Trophoblast cell (in vitro differentiated cells and primary cell): Measurements from ENCODE around the gene DCDC2C.

Experiments used
- DNase-seq, 2 donors: peaks; one replicate each; pipeline ENCODE4 v3.0.0-alpha.2; 2016
- H2AFZ ChIP-seq: 2 replicates; pipeline ENCODE4 v1.6.1; 2013; ENCODE audit warnings: low read length, moderate library complexity, mild to moderate bottlenecking; ENCODE audit not compliant: insufficient read depth, poor library complexity
- H2AK5ac ChIP-seq: 2 replicates; pipeline ENCODE4 v1.6.1; 2013; ENCODE audit warnings: mild to moderate bottlenecking, low read length
- H2BK120ac ChIP-seq: 2 replicates; pipeline ENCODE4 v1.6.1; 2013; ENCODE audit warnings: low read length, mild to moderate bottlenecking, moderate library complexity; ENCODE audit not compliant: insufficient read depth, poor library complexity
- H2BK12ac ChIP-seq: 2 replicates; pipeline ENCODE4 v1.6.1; 2013; ENCODE audit warnings: mild to moderate bottlenecking, low read length, moderate library complexity
- H2BK5ac ChIP-seq: 2 replicates; pipeline ENCODE4 v1.6.1; 2013; ENCODE audit warnings: low read length, low read depth, moderate library complexity, mild to moderate bottlenecking; ENCODE audit not compliant: poor library complexity
- H3K14ac ChIP-seq: 2 replicates; pipeline ENCODE4 v1.6.1; 2013; ENCODE audit warnings: mild to moderate bottlenecking, low read length
- H3K18ac ChIP-seq: 2 replicates; pipeline ENCODE4 v1.6.1; 2013; ENCODE audit warnings: mild to moderate bottlenecking, low read length
- H3K23ac ChIP-seq: 2 replicates; pipeline ENCODE4 v1.6.1; 2013; ENCODE audit warnings: low read length
- H3K27ac ChIP-seq: 2 replicates; pipeline ENCODE4 v1.5.1; 2013; ENCODE audit warnings: low read depth, mild to moderate bottlenecking, inconsistent platforms, low read length, moderate library complexity
- H3K27me3 ChIP-seq: 2 replicates; pipeline ENCODE4 v1.6.1; 2013; ENCODE audit warnings: inconsistent platforms, mild to moderate bottlenecking, low read length, moderate library complexity; ENCODE audit not compliant: insufficient read depth
- H3K36me3 ChIP-seq, 2 experiments: 1 replicate in 1 of 2; 2 replicates in 1 of 2; pipeline ENCODE4 v1.6.1; 2013; ENCODE audit warnings: low read length in 2 of 2, mild to moderate bottlenecking in 2 of 2, moderate library complexity in 1 of 2; ENCODE audit not compliant: insufficient read depth in 2 of 2, control insufficient read depth in 1 of 2
- H3K4ac ChIP-seq: 2 replicates; pipeline ENCODE4 v1.6.1; 2013; ENCODE audit warnings: low read depth, mild to moderate bottlenecking, low read length, moderate library complexity
- H3K4me1 ChIP-seq, 2 experiments: 1 replicate in 1 of 2; 2 replicates in 1 of 2; pipeline ENCODE4 v1.6.1; 2013; ENCODE audit warnings: low read length in 2 of 2, mild to moderate bottlenecking in 2 of 2, moderate library complexity in 1 of 2; ENCODE audit not compliant: insufficient read depth in 2 of 2, control insufficient read depth in 1 of 2
- H3K4me2 ChIP-seq: 2 replicates; pipeline ENCODE4 v1.6.1; 2013; ENCODE audit warnings: inconsistent platforms, mild to moderate bottlenecking, low read length, moderate library complexity
- H3K4me3 ChIP-seq: 2 replicates; pipeline ENCODE4 v1.5.1; 2013; ENCODE audit warnings: mild to moderate bottlenecking, low read depth, low read length, inconsistent platforms
- H3K79me1 ChIP-seq: one replicate; pipeline ENCODE4 v1.6.1; 2013; ENCODE audit warnings: low read length
- H3K79me2 ChIP-seq: 2 replicates; pipeline ENCODE4 v1.6.1; 2013; ENCODE audit warnings: low read length, mild to moderate bottlenecking; ENCODE audit not compliant: control insufficient read depth, insufficient read depth, poor library complexity
- H3K9ac ChIP-seq: 2 replicates; pipeline ENCODE4 v1.6.1; 2013; ENCODE audit warnings: mild to moderate bottlenecking, low read length
- H3K9me3 ChIP-seq: 2 replicates; pipeline ENCODE4 v1.6.1; 2013; ENCODE audit warnings: low read depth, mild to moderate bottlenecking, control low read depth, inconsistent platforms, low read length; ENCODE audit not compliant: insufficient read depth
- H4K12ac ChIP-seq: 2 replicates; pipeline ENCODE4 v1.6.1; 2013; ENCODE audit warnings: low read depth, mild to moderate bottlenecking, low read length, moderate library complexity
- H4K8ac ChIP-seq: 2 replicates; pipeline ENCODE4 v1.6.1; 2013; ENCODE audit warnings: low read depth, mild to moderate bottlenecking, low read length, moderate library complexity
- H4K91ac ChIP-seq: one replicate; pipeline ENCODE4 v1.6.1; 2013; ENCODE audit warnings: low read depth, mild to moderate bottlenecking, low read length, moderate library complexity
- WGBS: extraction: QIAGEN DNeasy Blood & Tissue Kit; methylation state at CpG from one replicate; pipeline ENCODE4 v1.1.7; 2013; ENCODE audit warnings: missing lambda C conversion rate; ENCODE audit not compliant: insufficient read length, insufficient coverage; ENCODE audit errors: extremely low coverage; 5-methylcytosine and 5-hydroxymethylcytosine counted together

The DCDC2C gene

DNA sequence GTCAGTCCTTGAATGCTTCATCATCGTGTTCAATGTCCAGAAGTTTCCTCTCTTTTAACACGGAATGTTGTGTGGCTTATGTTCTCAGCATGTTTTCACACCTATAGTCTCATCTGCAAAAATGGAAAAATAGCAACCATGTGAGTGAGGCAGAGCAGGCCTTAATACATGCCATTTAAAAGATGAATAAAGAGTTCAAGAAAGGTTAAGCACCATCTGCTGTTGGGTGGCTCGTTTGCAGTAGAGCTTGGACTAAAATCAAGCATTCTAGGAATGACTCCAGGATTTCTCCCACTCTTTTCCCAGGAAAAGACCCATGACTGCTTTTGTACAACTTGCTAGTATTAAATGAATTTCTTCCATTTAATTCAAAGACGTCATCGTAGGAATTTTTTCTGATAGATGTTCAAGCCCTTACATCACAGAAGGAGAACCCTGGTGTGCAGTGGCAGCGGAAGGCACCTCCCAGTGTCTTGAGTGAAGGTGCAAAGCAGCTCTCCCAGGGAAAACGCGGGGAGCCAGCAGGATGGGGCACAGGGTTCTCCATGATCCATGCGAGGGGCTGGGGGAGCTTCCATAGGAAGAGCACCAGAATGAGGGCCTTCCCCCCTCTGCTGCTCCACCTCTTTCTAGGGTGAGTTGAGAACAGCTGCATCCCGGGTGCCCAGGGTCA, 9.6 kb downstream of the DCDC2C start:
- no peak overlapping the region for H3K4ac ChIP-seq
- H4K12ac ChIP-seq: no peak overlapping the region
- no peaks in the 10 kb centered on the region for H3K79me1 ChIP-seq
- no peak overlapping the region for H4K91ac ChIP-seq
- H3K4me2 ChIP-seq: no peak overlapping the region
- H3K18ac ChIP-seq: no peak overlapping the region
- no peaks in the 10 kb centered on the region for H3K79me2 ChIP-seq
- no peak overlapping the region for H2BK120ac ChIP-seq
- no peak overlapping the region for H3K4me3 ChIP-seq
- H2AFZ ChIP-seq: no peak overlapping the region
- H2BK12ac ChIP-seq: no peak overlapping the region
- no peak overlapping the region for H3K27ac ChIP-seq
- no peaks in the 10 kb centered on the region for H3K27me3 ChIP-seq
- no peak overlapping the region for H4K8ac ChIP-seq
- no peak overlapping the region for H3K9ac ChIP-seq
- no peak for DNase-seq
- no peak overlapping the region for H3K14ac ChIP-seq
- H2BK5ac ChIP-seq: no peak overlapping the region
- no CpG with 5 or more reads among the region's 10 CpGs for WGBS
- H2AK5ac ChIP-seq: no peak overlapping the region
- H3K4me1 ChIP-seq: no peaks in the 10 kb centered on the region
- no peaks in the 10 kb centered on the region for H3K9me3 ChIP-seq
- H3K23ac ChIP-seq: no peak overlapping the region
- H3K36me3 ChIP-seq: no peaks in the 10 kb centered on the region

DNA sequence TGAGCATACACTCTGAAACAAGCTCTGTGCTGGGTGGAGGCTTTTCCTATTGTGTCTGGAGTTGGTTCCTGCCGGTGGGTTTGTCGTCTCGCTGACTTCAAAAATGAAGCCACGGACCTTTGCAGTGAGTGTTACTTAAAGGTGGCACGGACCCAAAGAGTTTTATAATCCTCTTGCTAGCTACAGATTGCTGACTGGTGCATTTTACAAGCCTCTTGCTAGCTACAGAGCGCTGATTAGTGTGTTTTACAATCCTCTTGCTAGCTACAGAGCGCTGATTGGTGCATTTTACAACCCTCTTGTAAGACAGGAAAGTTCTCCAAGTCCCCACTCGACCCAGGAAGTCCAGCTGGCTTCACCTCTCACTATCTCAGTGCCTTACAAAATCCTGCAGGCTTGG, 15.3 kb downstream of the DCDC2C start:
- DNase-seq: no peak
- H3K14ac ChIP-seq: no peak overlapping the region
- no peak overlapping the region for H3K27ac ChIP-seq
- H3K9ac ChIP-seq: no peak overlapping the region
- H3K79me1 ChIP-seq: no peaks in the 10 kb centered on the region
- no peak overlapping the region for H2BK5ac ChIP-seq
- no peak overlapping the region for H4K91ac ChIP-seq
- no peak overlapping the region for H2BK120ac ChIP-seq
- WGBS: no CpG with 5 or more reads among the region's 8 CpGs
- H4K12ac ChIP-seq: no peak overlapping the region
- H3K23ac ChIP-seq: no peak overlapping the region
- peaks cover 3% of the 10 kb centered on the region for H3K9me3 ChIP-seq
- no peak overlapping the region for H3K4ac ChIP-seq
- H2BK12ac ChIP-seq: no peak overlapping the region
- H2AK5ac ChIP-seq: no peak overlapping the region
- H3K36me3 ChIP-seq: no peaks in the 10 kb centered on the region
- no peak overlapping the region for H2AFZ ChIP-seq
- H3K79me2 ChIP-seq: no peaks in the 10 kb centered on the region
- H4K8ac ChIP-seq: no peak overlapping the region
- no peaks in the 10 kb centered on the region for H3K4me1 ChIP-seq
- H3K18ac ChIP-seq: no peak overlapping the region
- H3K27me3 ChIP-seq: no peaks in the 10 kb centered on the region
- H3K4me3 ChIP-seq: no peak overlapping the region
- no peak overlapping the region for H3K4me2 ChIP-seq

DNA sequence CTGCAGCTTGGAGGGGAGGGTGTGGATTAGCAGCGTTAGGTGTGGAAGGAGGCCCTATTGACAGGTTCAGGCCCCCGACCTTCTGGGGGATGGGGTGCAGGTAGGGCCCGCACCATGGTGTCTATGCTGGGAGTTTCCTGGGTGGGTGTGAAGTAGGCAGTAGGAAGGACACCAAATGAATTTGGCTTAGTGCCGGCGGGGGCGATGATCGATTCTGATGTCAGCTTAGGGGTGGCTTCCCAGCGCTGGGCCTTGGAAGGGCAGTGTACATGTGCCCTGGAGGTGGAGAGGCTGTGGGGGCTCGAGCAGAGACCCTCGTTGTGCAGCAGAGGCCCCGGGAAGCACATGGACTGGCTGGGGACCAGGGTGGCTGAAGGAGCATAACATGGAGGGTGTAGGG, 21.6 kb downstream of the DCDC2C start:
- Histone ChIP-seq H3K18ac (no peak overlapping the region), H3K4ac (no peak overlapping the region), H2BK120ac (no peak overlapping the region), H2BK12ac (no peak overlapping the region), H3K36me3 (no peaks in the 10 kb centered on the region), H3K4me2 (no peak overlapping the region), H3K27me3 (no peaks in the 10 kb centered on the region), H4K12ac (no peak overlapping the region), H2AFZ (no peak overlapping the region), H4K8ac (no peak overlapping the region), H3K79me1 (no peaks in the 10 kb centered on the region), H2AK5ac (no peak overlapping the region), H3K4me1 (peaks cover 0 to 3% of the 10 kb centered on the region in 2 experiments), H3K79me2 (no peaks in the 10 kb centered on the region), H4K91ac (no peak overlapping the region), H2BK5ac (no peak overlapping the region), H3K14ac (no peak overlapping the region), H3K27ac (no peak overlapping the region), H3K9me3 (no peaks in the 10 kb centered on the region), H3K23ac (no peak overlapping the region), H3K4me3 (no peak overlapping the region), H3K9ac (no peak overlapping the region)
- DNase-seq: no peak
- no CpG with 5 or more reads among the region's 11 CpGs for WGBS

DNA sequence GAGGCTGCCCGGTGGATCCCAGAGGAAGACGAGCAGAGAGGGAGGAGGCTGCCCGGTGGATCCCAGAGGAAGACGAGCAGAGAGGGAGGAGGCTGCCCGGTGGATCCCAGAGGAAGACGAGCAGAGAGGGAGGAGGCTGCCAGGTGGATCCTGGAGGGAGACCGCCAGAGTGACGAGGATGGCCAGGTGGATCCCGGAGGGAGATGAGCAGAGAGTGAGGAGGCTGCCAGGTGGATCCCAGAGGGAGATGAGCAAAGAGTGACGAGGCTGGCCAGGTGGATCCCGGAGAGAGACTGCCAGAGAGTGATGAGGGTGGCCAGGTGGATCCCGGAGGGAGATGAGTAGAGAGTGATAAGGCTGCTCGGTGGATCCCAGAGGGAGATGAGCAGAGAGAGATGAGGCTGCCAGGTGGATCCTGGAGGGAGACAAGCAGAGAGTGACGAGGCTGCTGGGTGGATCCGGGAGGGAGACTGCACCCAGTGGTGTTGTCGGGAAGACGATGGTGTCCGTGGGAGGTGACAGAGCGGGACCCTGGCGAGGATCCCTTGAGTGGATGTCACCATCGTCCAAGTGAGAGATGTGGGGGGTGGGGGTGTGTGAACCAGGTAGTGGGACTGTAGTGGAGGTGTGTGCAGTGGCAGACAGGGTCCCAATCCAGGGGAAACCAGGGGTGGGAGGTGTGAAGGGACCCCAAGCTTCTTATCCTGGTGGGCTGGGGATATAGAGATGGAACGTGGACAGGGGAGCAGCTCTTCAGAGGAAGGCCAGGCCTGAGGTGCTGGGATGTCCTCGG, 22.3 kb downstream of the DCDC2C start:
- H3K27ac ChIP-seq: no peak overlapping the region
- no peak overlapping the region for H3K4ac ChIP-seq
- H4K91ac ChIP-seq: no peak overlapping the region

More for the DNA sequence above, 22.3 kb downstream of the DCDC2C start:
- Histone ChIP-seq H4K8ac (no peak overlapping the region), H3K27me3 (no peaks in the 10 kb centered on the region), H2BK12ac (no peak overlapping the region), H2BK120ac (no peak overlapping the region), H4K12ac (no peak overlapping the region), H2AFZ (no peak overlapping the region), H3K18ac (no peak overlapping the region), H3K9ac (no peak overlapping the region), H3K23ac (no peak overlapping the region), H3K4me2 (no peak overlapping the region), H3K79me1 (no peaks in the 10 kb centered on the region), H2AK5ac (no peak overlapping the region), H3K4me1 (peaks cover 0 to 3% of the 10 kb centered on the region in 2 experiments), H3K36me3 (no peaks in the 10 kb centered on the region), H3K14ac (no peak overlapping the region), H3K79me2 (no peaks in the 10 kb centered on the region), H3K4me3 (no peak overlapping the region), H3K9me3 (no peaks in the 10 kb centered on the region), H2BK5ac (no peak overlapping the region)
- no CpG with 5 or more reads among the region's 23 CpGs for WGBS
- no peak for DNase-seq
